Kasumi-1 (cell line): ENCODE measurements around the gene AZU1.
"Not testable (repeated sequence)": the region's sequence is repeated elsewhere in the genome, so short reads cannot be mapped to it uniquely, and the experiment has no call there.

ENCODE experiments used
- DNase-seq, 2 experiments: peaks; one replicate each; lab custom pipeline; 2025; lab: John Stamatoyannopoulos, UW

Gene AZU1

DNA sequence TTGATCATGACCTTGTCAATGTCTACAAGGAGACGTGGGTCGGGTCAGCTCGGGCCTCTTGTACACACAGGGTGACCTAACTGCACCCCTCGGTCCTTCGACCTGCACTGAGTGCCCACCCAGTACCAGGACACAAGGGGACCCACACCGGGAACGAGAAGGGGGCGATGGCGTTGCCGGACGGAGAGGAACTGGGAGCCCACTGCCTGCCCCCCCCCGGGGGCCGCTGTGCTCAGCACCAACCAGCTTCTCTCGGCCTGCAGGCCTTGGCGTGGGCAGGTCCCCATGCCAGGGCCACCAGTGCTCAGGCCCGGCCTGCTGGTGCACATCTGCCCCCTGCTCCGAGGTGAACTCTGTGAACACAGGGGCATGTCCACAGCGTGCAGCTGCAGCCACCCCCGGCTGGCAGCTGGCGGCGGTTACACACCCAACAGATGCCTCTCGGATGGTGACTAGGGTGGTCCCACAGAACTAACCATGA lies 46.0 kb downstream of the AZU1 start:
- DNase-seq: no peak

DNA sequence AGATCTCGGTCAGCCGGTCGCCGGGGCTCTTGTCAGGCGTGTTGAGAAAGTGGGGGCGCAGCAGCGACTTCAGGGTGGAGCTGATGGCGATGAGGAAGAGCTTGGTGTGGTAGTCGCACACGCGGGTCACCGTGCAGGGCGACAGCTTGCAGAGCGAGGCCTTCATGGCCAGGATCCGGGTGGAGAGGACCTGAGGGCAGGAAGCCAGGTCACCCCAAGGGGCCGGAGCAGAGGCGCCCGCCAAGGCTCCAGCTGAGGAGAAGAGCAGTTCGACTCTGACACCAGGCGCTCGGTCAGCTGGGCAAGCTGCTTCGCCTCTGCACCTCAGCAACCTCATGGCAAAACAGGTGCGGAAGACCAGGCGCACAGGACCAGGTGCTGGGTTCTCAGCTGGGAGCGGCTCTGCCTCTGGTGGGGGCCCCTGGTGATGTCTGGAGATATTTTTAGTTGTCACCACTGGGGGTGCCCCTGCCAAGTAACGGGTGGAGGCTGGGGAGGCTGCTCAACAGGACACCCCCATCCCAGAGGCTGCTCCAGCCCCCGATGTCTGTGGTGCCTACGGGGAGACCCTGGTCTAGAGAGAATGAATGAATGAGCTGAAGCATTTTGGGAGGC lies 47.7 kb downstream of the AZU1 start:
- no peak for DNase-seq

DNA sequence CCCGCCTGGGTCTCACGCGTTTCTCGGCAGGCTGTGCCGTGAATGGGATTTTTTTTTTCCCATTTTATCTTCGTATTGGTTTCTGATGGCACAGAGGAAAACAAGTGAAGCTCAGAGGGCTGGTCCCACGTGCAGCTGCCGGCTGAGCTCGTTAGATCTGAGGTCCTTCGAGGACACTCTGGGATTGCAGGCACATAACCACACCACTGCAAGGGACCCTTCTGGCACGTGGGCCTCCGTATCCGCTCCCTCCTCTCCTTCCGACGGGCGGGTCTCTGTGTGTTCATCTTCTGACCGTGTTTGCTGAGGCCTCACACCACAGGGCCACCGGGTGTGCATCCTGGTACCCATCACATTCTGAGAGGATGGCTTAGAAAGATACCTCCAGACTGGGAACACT lies 48.5 kb downstream of the AZU1 start:
- DNase-seq: no peak

DNA sequence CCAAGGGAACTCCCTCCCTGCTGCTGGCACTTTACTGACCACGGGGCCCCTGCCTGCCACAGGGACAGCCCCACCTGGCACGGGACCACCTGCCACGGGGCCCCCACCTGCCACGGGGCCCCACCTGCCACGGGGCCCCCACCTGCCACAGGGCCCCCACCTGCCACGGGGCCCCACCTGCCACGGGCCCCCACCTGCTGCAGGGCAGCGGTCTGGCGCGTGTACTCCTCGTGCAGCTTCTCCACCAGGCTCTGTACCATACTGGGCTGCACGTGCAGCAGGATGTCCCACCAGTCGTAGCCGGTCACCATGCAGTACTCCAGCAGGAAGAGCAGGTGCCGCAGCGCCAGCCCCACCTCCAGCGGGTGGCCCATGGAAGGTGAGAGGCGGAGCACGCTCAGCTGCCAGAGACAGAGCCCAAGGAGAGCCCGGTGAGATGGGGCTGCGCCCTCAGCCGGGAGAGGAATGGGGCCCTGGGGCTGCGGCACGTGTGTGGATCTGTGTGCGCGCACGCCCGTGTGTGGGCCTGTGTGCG lies 49.2 kb downstream of the AZU1 start:
- DNase-seq: no peak

DNA sequence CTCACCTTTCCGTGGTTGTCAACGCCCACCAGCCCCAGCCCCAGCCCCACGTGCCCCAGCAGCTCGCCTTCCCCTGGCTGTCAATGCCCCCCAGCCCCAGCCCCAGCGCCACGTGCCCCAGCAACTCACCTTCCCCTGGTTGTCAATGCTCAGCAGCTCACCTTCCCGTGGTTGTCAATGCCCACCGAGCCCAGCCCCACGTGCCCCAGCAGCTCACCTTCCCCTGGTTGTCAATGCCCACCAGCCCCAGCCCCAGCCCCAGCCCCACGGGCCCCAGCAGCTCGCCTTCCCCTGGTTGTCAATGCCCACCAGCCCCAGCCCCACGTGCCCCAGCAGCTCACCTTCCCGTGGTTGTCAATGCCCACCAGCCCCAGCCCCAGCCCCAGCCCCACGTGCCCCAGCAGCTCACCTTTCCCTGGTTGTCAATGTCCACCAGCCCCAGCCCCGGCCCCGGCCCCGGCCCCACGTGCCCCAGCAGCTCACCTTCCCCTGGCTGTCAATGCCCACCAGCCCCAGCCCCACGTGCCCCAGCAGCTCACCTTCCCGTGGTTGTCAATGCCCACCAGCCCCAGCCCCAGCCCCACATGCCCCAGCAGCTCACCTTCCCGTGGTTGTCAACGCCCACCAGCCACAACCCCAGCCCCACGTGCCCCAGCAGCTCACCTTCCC lies 50.5 kb downstream of the AZU1 start:
- DNase-seq: not testable (repeated sequence)

DNA sequence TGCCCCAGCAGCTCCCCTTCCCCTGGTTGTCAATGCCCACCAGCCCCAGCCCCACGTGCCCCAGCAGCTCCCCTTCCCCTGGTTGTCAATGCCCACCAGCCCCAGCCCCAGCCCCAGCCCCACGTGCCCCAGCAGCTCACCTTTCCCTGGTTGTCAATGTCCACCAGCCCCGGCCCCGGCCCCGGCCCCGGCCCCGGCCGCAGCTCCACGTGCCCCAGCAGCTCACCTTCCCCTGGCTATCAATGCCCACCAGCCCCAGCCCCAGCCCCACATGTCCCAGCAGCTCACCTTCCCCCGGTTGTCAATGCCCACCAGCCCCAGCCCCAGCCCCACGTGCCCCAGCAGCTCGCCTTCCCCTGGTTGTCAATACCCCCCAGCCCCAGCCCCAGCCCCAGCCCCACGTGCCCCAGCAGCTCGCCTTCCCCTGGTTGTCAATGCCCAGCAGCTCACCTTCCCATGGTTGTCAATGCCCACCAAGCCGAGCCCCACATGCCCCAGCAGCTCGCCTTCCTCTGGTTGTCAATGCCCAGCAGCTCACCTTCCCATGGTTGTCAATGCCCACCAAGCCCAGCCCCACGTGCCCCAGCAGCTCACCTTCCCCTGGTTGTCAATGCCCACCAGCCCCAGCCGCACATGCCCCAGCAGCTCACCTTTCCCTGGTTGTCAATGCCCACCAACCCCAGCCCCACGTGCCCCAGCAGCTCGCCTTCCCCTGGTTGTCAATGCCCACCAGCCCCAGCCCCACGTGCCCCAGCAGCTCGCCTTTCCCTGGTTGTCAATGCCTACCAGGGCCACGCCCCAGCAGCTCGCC lies 51.3 kb downstream of the AZU1 start:
- DNase-seq: not testable (repeated sequence)

DNA sequence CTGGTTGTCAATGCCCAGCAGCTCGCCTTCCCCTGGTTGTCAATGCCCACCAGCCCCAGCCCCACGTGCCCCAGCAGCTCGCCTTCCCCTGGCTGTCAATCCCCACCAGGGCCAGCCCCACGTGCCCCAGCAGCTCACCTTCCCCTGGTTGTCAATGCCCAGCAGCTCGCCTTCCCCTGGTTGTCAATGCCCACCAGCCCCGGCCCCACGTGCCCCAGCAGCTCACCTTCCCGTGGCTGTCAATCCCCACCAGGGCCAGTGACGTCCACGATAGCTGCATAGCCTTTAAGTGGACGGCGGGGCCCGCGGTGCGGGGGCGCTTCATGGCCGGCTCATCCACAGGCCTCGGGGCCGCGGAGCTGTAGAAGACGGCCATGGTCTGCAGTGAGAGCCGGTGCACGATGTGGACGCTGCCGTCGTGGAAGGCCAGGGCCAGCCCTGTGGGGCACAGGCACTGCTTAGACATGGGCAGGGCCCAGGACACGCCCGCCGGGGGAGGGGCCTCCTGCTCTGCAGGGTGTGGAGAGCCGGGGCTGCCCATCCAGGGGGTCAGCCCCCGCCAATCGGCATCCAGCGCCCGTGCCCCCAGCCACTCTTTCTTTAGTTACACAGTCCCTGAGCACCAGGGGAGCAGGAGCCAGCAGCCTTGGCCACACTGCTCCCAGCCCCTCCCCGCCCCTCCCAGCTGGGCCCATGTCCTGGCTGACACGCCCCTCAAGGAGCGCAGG lies 52.2 kb downstream of the AZU1 start:
- DNase-seq: no peak
